Measurements from ENCODE around the gene MUC2. TPM values are rescaled to one million over a fixed set of nuclear protein-coding genes. Genes with fewer than 3 reads are reported as not detected.

MUC2 gene
- total RNA-seq, 2 experiments from 2014 or later, result not detected

GRCh38 chr11:1047595-1048156 lies 27.0 kb upstream of the MUC2 start:
- POLR2A ChIA-PET, result no interaction called here
- peaks cover 9% of the 10 kb centered on the region for H3K27me3 Mint-ChIP-seq
- CTCF ChIA-PET, result no interaction called here
- intact Hi-C loops (cut with micrococcal nuclease), result no loop called here
- TF ChIP-seq CTCF (IDR thresholded peaks at IDR 0.05), result no peak
- H3K4me3 Mint-ChIP-seq, result no peak overlapping the region
- ATAC-seq, result no peak
- no peak overlapping the region for H3K27ac Mint-ChIP-seq
- no peaks in the 10 kb centered on the region for H3K4me1 Mint-ChIP-seq (ENCODE audit: low read depth)
- no peaks in the 10 kb centered on the region for H3K36me3 Mint-ChIP-seq (ENCODE audit: low read depth)
- DNase-seq, result no peak
- no peaks in the 10 kb centered on the region for H3K9me3 Mint-ChIP-seq

- ChIA-PET CTCF (no interaction called here), POLR2A (no interaction called here)
- H3K36me3 Mint-ChIP-seq (ENCODE audit: low read depth), result no peaks in the 10 kb centered on the region
- no peaks in the 10 kb centered on the region for H3K9me3 Mint-ChIP-seq
- no peak overlapping the region for H3K27ac Mint-ChIP-seq
- H3K4me1 Mint-ChIP-seq (ENCODE audit: low read depth), result no peaks in the 10 kb centered on the region
- H3K27me3 Mint-ChIP-seq, result peaks cover 9% of the 10 kb centered on the region
- no peak for ATAC-seq
- intact Hi-C loops (cut with micrococcal nuclease), result no loop called here
- no peak overlapping the region for H3K4me3 Mint-ChIP-seq
- DNase-seq, result no peak
- TF ChIP-seq CTCF (IDR thresholded peaks at IDR 0.05), result no peak
Observed at GRCh38 chr11:1048375-1049070, 26.2 kb upstream of the MUC2 start.

- no peak overlapping the region for H3K27ac Mint-ChIP-seq
- no peaks in the 10 kb centered on the region for H3K4me1 Mint-ChIP-seq (ENCODE audit: low read depth)
- intact Hi-C loops (cut with micrococcal nuclease), result no loop called here
- CTCF ChIA-PET, result interaction anchor here (1.3 kb wide), 1 partner anchor 201 kb away, joined by 4 read pairs; no protein-coding TSS in a partner anchor
- no peak for DNase-seq
- POLR2A ChIA-PET, result no interaction called here
- no peaks in the 10 kb centered on the region for H3K36me3 Mint-ChIP-seq (ENCODE audit: low read depth)
- peaks cover 7% of the 10 kb centered on the region for H3K27me3 Mint-ChIP-seq
- no peak for ATAC-seq
- no peaks in the 10 kb centered on the region for H3K9me3 Mint-ChIP-seq
- no peak for TF ChIP-seq CTCF (IDR thresholded peaks at IDR 0.05)
- no peak overlapping the region for H3K4me3 Mint-ChIP-seq
Observed at GRCh38 chr11:1049071-1049405, 25.6 kb upstream of the MUC2 start.

- ChIA-PET CTCF (interaction anchor here (1.3 kb wide), 1 partner anchor 201 kb away, joined by 4 read pairs; no protein-coding TSS in a partner anchor), POLR2A (no interaction called here)
- ATAC-seq, result no peak
- intact Hi-C loops (cut with micrococcal nuclease), result no loop called here
- Mint-ChIP-seq H3K9me3 (no peaks in the 10 kb centered on the region), H3K27me3 (peaks cover 7% of the 10 kb centered on the region), H3K4me1 (ENCODE audit: low read depth) (no peaks in the 10 kb centered on the region), H3K36me3 (ENCODE audit: low read depth) (no peaks in the 10 kb centered on the region), H3K4me3 (no peak overlapping the region), H3K27ac (no peak overlapping the region)
- no peak for DNase-seq
- TF ChIP-seq CTCF (IDR thresholded peaks at IDR 0.05), result no peak
Observed at GRCh38 chr11:1049431-1049891, 25.2 kb upstream of the MUC2 start.

- intact Hi-C loops (cut with micrococcal nuclease), result loop anchor here (5.0 kb wide), 1 partner anchor 203 kb away; no protein-coding TSS in a partner anchor
- POLR2A ChIA-PET, result no interaction called here
Observed at GRCh38 chr11:1049911-1050580, 24.6 kb upstream of the MUC2 start.

More at GRCh38 chr11:1049911-1050580, 24.6 kb upstream of the MUC2 start:
- ATAC-seq (no peak), DNase-seq (no peak)
- TF ChIP-seq CTCF (IDR thresholded peaks at IDR 0.05), result no peak
- no peak overlapping the region for H3K27ac Mint-ChIP-seq
- CTCF ChIA-PET, result interaction anchor here (0.7 to 4.7 kb wide), 6 partner anchors 9 to 202 kb away, joined by 3 to 46 read pairs (median 4); partner anchors contain the start of gene CHID1
- no peaks in the 10 kb centered on the region for H3K9me3 Mint-ChIP-seq
- H3K36me3 Mint-ChIP-seq (ENCODE audit: low read depth), result no peaks in the 10 kb centered on the region
- peaks cover 7% of the 10 kb centered on the region for H3K27me3 Mint-ChIP-seq
- no peak overlapping the region for H3K4me3 Mint-ChIP-seq
- no peaks in the 10 kb centered on the region for H3K4me1 Mint-ChIP-seq (ENCODE audit: low read depth)

Measured in activated CD8-positive, alpha-beta T cell treated with anti-CD3 and anti-CD28 coated beads for 36 hours (primary cell).